HFFc6 (cell line): ENCODE data around the gene POU3F2. TPM values are rescaled to one million over a fixed set of nuclear protein-coding genes. Genes with fewer than 3 reads are reported as not detected.
A peak's percentile ranks its signal among the peaks of the same experiment; 100 is the strongest.

Experiments
- DNase-seq: peaks from one replicate; pipeline ENCODE4 v3.0.0-alpha.2; 2018
- H3K27ac Mint-ChIP-seq: 2 replicates; pipeline ENCODE4 v1.8.0; 2020; ENCODE audit warnings: mild to moderate bottlenecking, mixed read lengths
- H3K27me3 Mint-ChIP-seq: 2 replicates; pipeline ENCODE4 v1.8.0; 2021; ENCODE audit warnings: mild to moderate bottlenecking, moderate library complexity, mixed read lengths; ENCODE audit not compliant: insufficient read depth
- H3K36me3 Mint-ChIP-seq: 2 replicates; pipeline ENCODE4 v1.8.0; 2021; ENCODE audit warnings: low read depth, mixed read lengths
- H3K4me1 Mint-ChIP-seq: 2 replicates; pipeline ENCODE4 v1.8.0; 2020; ENCODE audit warnings: low read depth, mixed read lengths
- H3K4me3 Mint-ChIP-seq: 2 replicates; pipeline ENCODE4 v1.8.0; 2020; ENCODE audit warnings: mild to moderate bottlenecking, moderate library complexity, mixed read lengths
- H3K9me3 Mint-ChIP-seq: 2 replicates; pipeline ENCODE4 v1.8.0; 2020; ENCODE audit warnings: mild to moderate bottlenecking, mixed read lengths
- total RNA-seq, 6 experiments: library from RNA; stranded (reverse); fragmentation: NEBNext Ultra II Directional; extraction: Animal tissue kit (Norgen Biotek cat#: 25700); gene quantifications; 2 replicates in 1 of 6; 3 replicates in 5 of 6; pipeline ENCODE4 v1.2.3, GENCODE V29; 2021
- TF ChIP-seq, protein P1 (sequence below): fragments of 200-600 bp; sonication (generic); IDR thresholded peaks from 2 replicates; pipeline ENCODE4 v1.5.0; 2021; ENCODE audit warnings: antibody characterized with exemption, mild to moderate bottlenecking

Gene POU3F2
- total RNA-seq, 6 experiments from 2014 or later, result 0.02 TPM; not detected in 4

DNA sequence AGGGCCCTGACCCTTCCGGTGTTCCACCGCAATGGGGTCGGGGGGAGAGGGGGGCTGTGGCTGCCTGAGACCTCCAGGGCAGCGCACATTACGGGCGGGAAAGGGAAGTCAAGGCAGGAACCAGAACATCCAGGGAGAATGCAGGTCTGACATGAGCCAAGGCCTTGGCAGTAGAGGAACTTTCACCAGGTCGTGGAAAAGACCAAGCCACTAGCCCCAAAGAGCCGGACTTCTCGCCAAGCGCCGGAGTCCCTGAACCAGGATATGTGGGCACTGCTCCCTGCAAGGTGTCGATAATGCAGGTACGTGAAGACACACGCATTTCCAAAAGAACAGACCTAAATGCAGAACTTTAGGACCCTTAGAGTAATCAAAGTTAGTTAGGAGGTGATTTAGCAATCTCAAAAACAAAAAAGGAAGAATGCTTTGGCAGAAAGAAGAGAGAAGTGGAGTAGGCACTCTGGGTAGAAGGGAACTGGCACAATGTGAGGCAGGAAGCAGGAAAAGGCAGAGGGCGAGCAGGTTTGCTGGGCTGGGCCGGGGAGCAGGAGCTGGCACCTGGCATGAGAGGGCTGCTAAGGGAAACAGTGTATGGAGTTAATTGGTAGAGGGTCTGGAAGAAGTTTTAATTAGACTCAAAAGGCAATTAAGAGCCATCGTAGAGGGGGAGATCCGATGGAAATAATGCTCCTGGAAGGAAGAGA, 14.3 kb downstream of the POU3F2 start:
- peaks cover 24% of the 10 kb centered on the region for H3K27me3 Mint-ChIP-seq

DNA sequence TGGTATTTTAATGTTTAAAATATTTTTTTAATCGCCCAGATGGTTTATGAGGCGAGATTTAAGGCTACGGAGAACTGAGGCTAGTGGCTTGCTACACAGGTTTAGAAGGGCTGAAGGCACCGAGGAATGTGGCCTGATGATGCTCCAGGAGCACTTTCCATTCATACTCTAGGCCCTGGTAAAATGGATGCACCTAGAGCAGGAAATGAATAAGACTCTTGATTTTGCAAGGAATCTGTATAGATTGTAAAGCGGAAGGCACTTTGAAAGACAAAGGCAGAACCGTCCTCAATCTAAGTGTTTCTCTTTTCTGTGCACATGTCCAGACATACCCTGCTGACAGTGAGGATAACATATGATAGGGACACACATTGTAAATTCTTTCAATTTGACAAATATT, 30.1 kb downstream of the POU3F2 start:
- no peaks in the 10 kb centered on the region for H3K27me3 Mint-ChIP-seq
- DNase-seq, result no peak
- no peak overlapping the region for H3K4me3 Mint-ChIP-seq
- no peaks in the 10 kb centered on the region for H3K9me3 Mint-ChIP-seq
- H3K36me3 Mint-ChIP-seq, result peaks cover 7% of the 10 kb centered on the region; the same call in 1 of the 2 replicates
- no peaks in the 10 kb centered on the region for H3K4me1 Mint-ChIP-seq
- H3K27ac Mint-ChIP-seq, result no peak overlapping the region
- TF ChIP-seq, protein P1, sequence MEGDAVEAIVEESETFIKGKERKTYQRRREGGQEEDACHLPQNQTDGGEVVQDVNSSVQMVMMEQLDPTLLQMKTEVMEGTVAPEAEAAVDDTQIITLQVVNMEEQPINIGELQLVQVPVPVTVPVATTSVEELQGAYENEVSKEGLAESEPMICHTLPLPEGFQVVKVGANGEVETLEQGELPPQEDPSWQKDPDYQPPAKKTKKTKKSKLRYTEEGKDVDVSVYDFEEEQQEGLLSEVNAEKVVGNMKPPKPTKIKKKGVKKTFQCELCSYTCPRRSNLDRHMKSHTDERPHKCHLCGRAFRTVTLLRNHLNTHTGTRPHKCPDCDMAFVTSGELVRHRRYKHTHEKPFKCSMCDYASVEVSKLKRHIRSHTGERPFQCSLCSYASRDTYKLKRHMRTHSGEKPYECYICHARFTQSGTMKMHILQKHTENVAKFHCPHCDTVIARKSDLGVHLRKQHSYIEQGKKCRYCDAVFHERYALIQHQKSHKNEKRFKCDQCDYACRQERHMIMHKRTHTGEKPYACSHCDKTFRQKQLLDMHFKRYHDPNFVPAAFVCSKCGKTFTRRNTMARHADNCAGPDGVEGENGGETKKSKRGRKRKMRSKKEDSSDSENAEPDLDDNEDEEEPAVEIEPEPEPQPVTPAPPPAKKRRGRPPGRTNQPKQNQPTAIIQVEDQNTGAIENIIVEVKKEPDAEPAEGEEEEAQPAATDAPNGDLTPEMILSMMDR, result no peak

More for the DNA sequence above, 14.3 kb downstream of the POU3F2 start:
- TF ChIP-seq, protein P1, result no peak
- peaks cover 13% of the 10 kb centered on the region for H3K4me1 Mint-ChIP-seq
- H3K27ac Mint-ChIP-seq, result no peak overlapping the region
- H3K4me3 Mint-ChIP-seq, result no peak overlapping the region
- no peaks in the 10 kb centered on the region for H3K36me3 Mint-ChIP-seq
- DNase-seq, result no peak
- no peaks in the 10 kb centered on the region for H3K9me3 Mint-ChIP-seq

DNA sequence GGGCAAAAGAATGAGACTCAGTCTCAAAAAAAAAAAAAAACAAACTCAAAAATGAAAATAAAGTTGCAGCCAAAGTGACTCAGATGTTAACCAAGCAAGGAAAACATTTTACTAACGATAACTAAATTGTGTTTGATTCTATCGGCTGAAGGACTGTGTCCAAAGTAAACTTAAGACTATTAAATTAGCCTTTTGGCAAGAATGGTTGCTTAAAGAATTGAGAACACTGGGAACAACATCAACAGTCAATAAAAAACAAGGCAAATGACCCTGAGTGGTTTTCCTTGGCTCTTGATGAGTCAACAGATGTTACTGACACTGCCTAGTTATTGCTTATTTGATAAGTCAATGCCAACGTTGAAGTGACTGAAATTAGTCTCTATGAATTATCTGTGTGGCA, 36.7 kb downstream of the POU3F2 start:
- Mint-ChIP-seq H3K9me3 (no peaks in the 10 kb centered on the region), H3K4me1 (no peaks in the 10 kb centered on the region), H3K27me3 (no peaks in the 10 kb centered on the region), H3K4me3 (no peak overlapping the region), H3K36me3 (peaks cover 17% of the 10 kb centered on the region), H3K27ac (no peak overlapping the region)
- DNase-seq, result peak; percentile 21
- TF ChIP-seq, protein P1, result no peak

DNA sequence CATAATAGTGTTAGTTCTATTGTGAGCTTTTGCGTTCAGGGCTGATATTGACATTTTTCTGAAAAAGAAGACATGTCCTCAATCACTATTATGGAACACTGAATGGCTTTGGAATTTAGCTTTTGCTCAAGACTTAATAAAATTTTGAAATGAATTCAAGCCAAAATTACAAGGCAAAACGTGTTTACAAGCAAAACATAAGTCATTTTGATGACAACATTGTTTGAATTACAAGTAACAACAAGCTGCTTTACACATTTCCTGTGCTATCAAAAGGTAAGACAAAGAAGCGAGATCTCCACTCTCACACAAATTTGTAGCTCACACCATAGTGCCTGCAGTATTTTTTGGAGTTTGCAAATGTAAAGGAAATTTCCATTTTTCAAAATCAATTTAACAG, 37.4 kb downstream of the POU3F2 start:
- no peaks in the 10 kb centered on the region for H3K4me1 Mint-ChIP-seq
- peaks cover 12% of the 10 kb centered on the region for H3K36me3 Mint-ChIP-seq
- H3K4me3 Mint-ChIP-seq, result no peak overlapping the region
- no peak for DNase-seq
- H3K27me3 Mint-ChIP-seq, result no peaks in the 10 kb centered on the region; the same call in 1 of the 2 replicates
- no peaks in the 10 kb centered on the region for H3K9me3 Mint-ChIP-seq
- TF ChIP-seq, protein P1, result no peak
- H3K27ac Mint-ChIP-seq, result no peak overlapping the region

DNA sequence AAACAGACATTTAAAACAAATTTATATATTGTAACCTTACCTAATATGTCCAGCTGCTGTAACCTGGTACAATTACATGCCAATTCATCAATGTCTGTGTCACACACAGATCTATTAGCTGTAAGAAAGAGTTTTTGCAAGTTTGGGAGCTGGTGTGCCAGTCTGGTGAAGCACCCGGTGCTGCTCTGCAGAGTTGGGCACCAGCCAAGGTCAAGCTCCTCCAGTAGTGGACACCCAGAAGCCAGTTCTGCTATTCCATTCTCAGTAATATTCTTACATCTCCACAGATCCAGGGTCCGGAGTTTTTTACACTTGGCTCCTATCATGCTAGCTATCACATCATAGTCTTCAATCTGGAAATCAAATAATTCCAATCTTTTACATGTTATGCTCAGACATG, 41.0 kb downstream of the POU3F2 start:
- Mint-ChIP-seq H3K27me3 (no peaks in the 10 kb centered on the region; the same call in 1 of the 2 replicates), H3K27ac (no peak overlapping the region), H3K4me1 (no peaks in the 10 kb centered on the region), H3K4me3 (no peak overlapping the region), H3K9me3 (no peaks in the 10 kb centered on the region), H3K36me3 (peaks cover 12% of the 10 kb centered on the region)
- no peak for DNase-seq
- TF ChIP-seq, protein P1, result no peak
